HG03097 (cell line): ENCODE data around the gene TREML2.

ENCODE experiments used
- ATAC-seq: cut with Tn5 transposase; IDR thresholded peaks from one replicate; pipeline ENCODE4 v1.9.1; 2021; ENCODE audit not compliant: unreplicated experiment, low FRiP score

Gene TREML2

DNA sequence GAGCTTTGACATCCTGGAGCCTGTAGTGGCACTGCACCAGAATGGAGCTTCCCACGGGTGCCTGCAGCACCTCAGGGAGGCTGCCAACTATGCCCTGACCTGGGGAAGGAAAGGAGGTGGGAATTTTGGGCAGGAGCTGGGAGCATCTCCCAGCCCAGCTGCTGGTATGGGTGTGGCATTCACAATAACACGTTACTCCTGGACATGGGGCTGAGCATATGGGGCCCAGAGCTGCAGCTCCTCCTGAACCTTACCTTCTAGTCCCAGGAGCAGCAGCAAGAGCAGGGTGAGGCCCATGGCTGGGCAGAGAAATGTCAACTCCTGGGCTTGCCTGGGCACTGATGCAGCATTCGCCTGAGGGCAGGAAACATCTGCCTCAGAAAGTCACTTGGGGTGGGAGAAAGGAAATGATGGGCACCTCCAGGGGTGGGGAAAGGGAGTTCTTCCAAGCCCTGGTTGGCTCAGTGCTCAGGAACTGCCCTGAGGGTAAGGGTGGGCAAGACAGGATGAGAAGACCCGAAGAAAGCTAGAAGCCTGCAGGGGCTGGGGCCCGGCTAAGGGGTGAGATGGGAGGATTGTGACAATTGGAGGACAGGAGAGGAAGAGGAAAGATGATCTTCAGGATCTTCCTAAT, 46.8 kb downstream of the TREML2 start, which contains the start of gene TREML1:
TREML1 (minus strand) TSS at position 356 of the 634 bp plus-strand sequence; CDS start at position 297, 59 bp downstream.
- ATAC-seq, result no peak

DNA sequence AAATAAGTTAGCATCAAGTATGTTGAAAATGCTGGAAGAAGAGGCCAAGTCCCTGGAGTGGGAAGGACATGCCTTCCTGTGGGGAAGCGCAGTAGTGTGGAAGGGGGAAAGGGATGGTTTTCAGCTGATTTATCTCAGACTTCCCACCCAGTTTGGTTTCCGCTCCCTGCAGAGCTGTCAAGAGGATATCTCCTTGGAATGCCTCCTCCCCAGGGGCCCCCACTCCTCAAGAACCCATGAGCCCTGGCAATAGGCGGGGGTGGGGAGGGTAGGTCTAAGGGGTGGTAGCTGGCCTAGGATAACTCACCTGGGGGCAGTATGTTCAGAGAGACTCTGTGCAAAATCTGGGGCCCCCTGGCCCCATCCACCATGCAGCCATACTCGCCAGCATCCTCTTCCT, 47.5 kb downstream of the TREML2 start:
- ATAC-seq, result no peak

DNA sequence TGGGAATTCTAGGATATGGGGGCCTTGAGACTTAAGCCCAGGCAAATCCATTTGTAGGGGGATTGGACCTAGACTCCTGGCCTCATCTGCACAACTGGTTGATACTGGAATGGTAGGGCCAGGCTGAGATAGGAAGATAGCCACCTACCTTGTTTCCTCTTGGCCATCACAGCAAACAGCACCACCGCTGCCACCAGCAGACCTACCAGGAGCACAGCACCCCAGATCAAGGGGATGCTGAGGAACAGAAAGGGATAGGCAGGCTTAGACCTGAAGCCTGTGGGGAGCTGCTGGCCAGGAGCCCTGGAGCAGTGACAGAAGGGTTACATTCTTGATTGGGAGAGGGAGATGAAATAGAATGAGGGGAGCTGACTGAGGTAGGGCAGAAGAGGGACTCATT, 50.3 kb downstream of the TREML2 start:
- no peak for ATAC-seq

DNA sequence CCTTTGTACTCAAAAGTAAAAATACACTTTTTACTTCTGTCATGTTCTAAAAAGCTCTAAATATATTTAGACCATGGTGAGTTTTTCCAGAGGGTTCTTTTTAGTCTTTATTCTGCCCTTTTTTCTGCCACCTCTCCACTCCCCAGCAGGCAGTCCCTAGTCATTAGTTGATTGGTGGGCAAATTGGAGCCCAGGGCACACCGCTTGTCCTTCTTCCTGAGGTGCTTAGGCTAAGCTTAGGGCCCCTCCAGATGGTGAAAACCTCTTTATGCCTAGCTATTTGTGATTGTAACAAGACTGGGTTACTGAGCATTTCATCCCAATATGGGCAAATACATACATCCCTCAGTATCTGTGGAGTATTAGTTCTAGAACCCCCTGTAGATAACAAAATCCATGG, 53.0 kb downstream of the TREML2 start:
- ATAC-seq, result no peak
